GM21619 (cell line): ENCODE results near the gene METRN.
A peak's percentile ranks its signal among the peaks of the same experiment; 100 is the strongest.
"Not testable (repeated sequence)": the region's sequence is repeated elsewhere in the genome, so short reads cannot be mapped to it uniquely, and the experiment has no call there.

ENCODE experiments used
- ATAC-seq: cut with Tn5 transposase; IDR thresholded peaks from one replicate; pipeline ENCODE4 v1.9.1; 2021; ENCODE audit not compliant: unreplicated experiment

Gene METRN

GRCh38 chr16:708959-709358 is 6.0 kb upstream of the METRN start:
- ATAC-seq, result no peak

- no peak for ATAC-seq
Observed at GRCh38 chr16:709566-710499, 5.1 kb upstream of the METRN start.

- no peak for ATAC-seq
Observed at GRCh38 chr16:710500-711075, 4.3 kb upstream of the METRN start.

- ATAC-seq, result no peak
Observed at GRCh38 chr16:711084-711483, 3.8 kb upstream of the METRN start.

- ATAC-seq, result no peak
Observed at GRCh38 chr16:711548-712320, 3.2 kb upstream of the METRN start.

GRCh38 chr16:712740-713250 is 2.1 kb upstream of the METRN start:
- ATAC-seq, result not testable (repeated sequence)

GRCh38 chr16:714079-714478 is 839 bp upstream of the METRN start:
- ATAC-seq, result no peak

GRCh38 chr16:715477-716199 is 720 bp downstream of the METRN start:
- ATAC-seq, result peak; percentile 13

- no peak for ATAC-seq
Observed at GRCh38 chr16:716200-716568, 1.3 kb downstream of the METRN start.

GRCh38 chr16:716768-717325 is 1.9 kb downstream of the METRN start:
- ATAC-seq, result no peak

GRCh38 chr16:717450-718245 is 2.7 kb downstream of the METRN start:
- ATAC-seq, result no peak

GRCh38 chr16:718389-718788 is 3.5 kb downstream of the METRN start:
- ATAC-seq, result no peak

- no peak for ATAC-seq
Observed at GRCh38 chr16:718922-719321, 4.0 kb downstream of the METRN start.

GRCh38 chr16:719815-720446 is 5.0 kb downstream of the METRN start:
- ATAC-seq, result no peak

GRCh38 chr16:720447-720989 is 5.6 kb downstream of the METRN start:
- ATAC-seq, result peak; percentile 17

GRCh38 chr16:720990-721764 is 6.3 kb downstream of the METRN start, which contains the start of gene ANTKMT:
Gene ANTKMT, plus strand, starts transcription at chr16:721146. Its CDS starts 129 bp downstream, at chr16:721275.
- ATAC-seq, result peak; percentile 51

- ATAC-seq, result no peak
Observed at GRCh38 chr16:721765-722540, 7.0 kb downstream of the METRN start.
